Liver (tissue), 9 donors: ENCODE measurements around the gene EXOC6. TPM values are rescaled to one million over a fixed set of nuclear protein-coding genes. Genes with fewer than 3 reads are reported as not detected.

Source experiments
- DNase-seq: peaks from one replicate; pipeline ENCODE4 v3.0.0-alpha.2; 2017; ENCODE audit warnings: low spot score
- H3K27ac ChIP-seq, 2 donors: one replicate each; pipeline ENCODE4 v1.7.0; 2013; ENCODE audit warnings: inconsistent platforms in 2 of 2, low read length in 2 of 2, control low read depth in 1 of 2, low read depth in 1 of 2, mild to moderate bottlenecking in 1 of 2
- H3K27me3 ChIP-seq, 4 donors: one replicate each; pipeline versions ENCODE4 v1.6.1 to v1.7.0; 2013; ENCODE audit warnings: low read length in 3 of 4, inconsistent platforms in 1 of 4, mild to moderate bottlenecking in 1 of 4, moderate library complexity in 1 of 4; ENCODE audit not compliant: control insufficient read depth in 4 of 4, insufficient read depth in 4 of 4
- H3K36me3 ChIP-seq, 4 donors: one replicate each; pipeline versions ENCODE4 v1.6.1 to v1.7.0; 2013; ENCODE audit warnings: low read length in 3 of 4, mild to moderate bottlenecking in 3 of 4, low read depth in 1 of 4, moderate library complexity in 1 of 4; ENCODE audit not compliant: control insufficient read depth in 4 of 4, insufficient read depth in 3 of 4
- H3K4me1 ChIP-seq, 4 donors: one replicate each; pipeline versions ENCODE4 v1.6.1 to v1.7.0; 2013; ENCODE audit warnings: low read length in 3 of 4, mild to moderate bottlenecking in 3 of 4, moderate library complexity in 1 of 4; ENCODE audit not compliant: control insufficient read depth in 4 of 4, insufficient read depth in 4 of 4
- H3K4me3 ChIP-seq, 3 donors: one replicate each; pipeline versions ENCODE4 v1.6.1 to v1.7.0; 2013; ENCODE audit warnings: low read length in 3 of 3, control low read depth in 1 of 3, low read depth in 1 of 3, mild to moderate bottlenecking in 1 of 3
- H3K9ac ChIP-seq, 2 donors: one replicate each; pipeline ENCODE4 v1.7.0; 2013; ENCODE audit warnings: low read length in 2 of 2, mild to moderate bottlenecking in 2 of 2, moderate library complexity in 2 of 2, control low read depth in 1 of 2, low read depth in 1 of 2
- H3K9me3 ChIP-seq, 4 donors: one replicate each; pipeline versions ENCODE4 v1.6.1 to v1.7.0; 2013; ENCODE audit warnings: low read length in 3 of 4; ENCODE audit not compliant: control insufficient read depth in 4 of 4
- EGR1 ChIP-seq, 2 donors: IDR thresholded peaks; 2 replicates each; pipeline ENCODE4 v1.6.1; 2016 to 2018; ENCODE audit warnings: antibody characterized with exemption in 2 of 2, low read depth in 2 of 2
- FOXA1 ChIP-seq: IDR thresholded peaks from 2 replicates; pipeline ENCODE4 v1.6.1; 2016; ENCODE audit warnings: antibody characterized with exemption
- FOXA2 ChIP-seq: IDR thresholded peaks from 2 replicates; pipeline ENCODE4 v1.6.1; 2016; ENCODE audit warnings: antibody characterized with exemption
- GABPA ChIP-seq, 2 donors: IDR thresholded peaks in 1 of 2; conservative IDR thresholded peaks in 1 of 2; 2 replicates each; pipeline ENCODE4 v1.6.1; 2016; ENCODE audit warnings: antibody characterized with exemption in 2 of 2, mild to moderate bottlenecking in 1 of 2, moderate library complexity in 1 of 2
- HNF4A ChIP-seq, 2 donors: conservative IDR thresholded peaks; 2 replicates each; pipeline ENCODE4 v1.6.1; 2016; ENCODE audit warnings: antibody characterized with exemption in 2 of 2, mild to moderate bottlenecking in 2 of 2
- HNF4G ChIP-seq: IDR thresholded peaks from 2 replicates; pipeline ENCODE4 v1.6.1; 2016; ENCODE audit warnings: antibody characterized with exemption
- JUND ChIP-seq, 2 donors: IDR thresholded peaks; 2 replicates each; pipeline ENCODE4 v1.6.1; 2016; ENCODE audit warnings: antibody characterized with exemption in 2 of 2
- MAX ChIP-seq: IDR thresholded peaks from 2 replicates; pipeline ENCODE4 v1.6.1; 2016; ENCODE audit warnings: antibody characterized with exemption
- NR2F2 ChIP-seq: IDR thresholded peaks from 2 replicates; pipeline ENCODE4 v1.6.1; 2016; ENCODE audit warnings: antibody characterized with exemption
- RAD21 ChIP-seq, 2 donors: IDR thresholded peaks; 2 replicates each; pipeline ENCODE4 v1.6.1; 2016; ENCODE audit warnings: antibody characterized with exemption in 2 of 2, mild to moderate bottlenecking in 2 of 2
- RXRA ChIP-seq, 2 donors: IDR thresholded peaks; 2 replicates each; pipeline ENCODE4 v1.6.1; 2017 to 2018; ENCODE audit warnings: antibody characterized with exemption in 2 of 2, mild to moderate bottlenecking in 1 of 2
- SP1 ChIP-seq: IDR thresholded peaks from 2 replicates; pipeline ENCODE4 v1.6.1; 2018; ENCODE audit warnings: antibody characterized with exemption, mild to moderate bottlenecking
- TAF1 ChIP-seq: conservative IDR thresholded peaks from 2 replicates; pipeline ENCODE4 v1.6.1; 2016; ENCODE audit warnings: antibody characterized with exemption, mild to moderate bottlenecking
- YY1 ChIP-seq: IDR thresholded peaks from 2 replicates; pipeline ENCODE4 v1.6.1; 2016; ENCODE audit warnings: antibody characterized with exemption, mild to moderate bottlenecking
- WGBS: extraction: QIAGEN DNeasy Blood & Tissue Kit; methylation state at CpG from one replicate; pipeline ENCODE4 v1.1.7; 2013; 5-methylcytosine and 5-hydroxymethylcytosine counted together
- polyA plus RNA-seq, 2 donors: library from polyadenylated mRNA; stranded (reverse) in 1 of 2; unstranded in 1 of 2; fragments of 200-250 nt in 1 of 2; fragments of >200 nt in 1 of 2; fragmentation: Nextera tagmentation in 1 of 2; extraction: Ambion mirVana in 1 of 2; gene quantifications; one replicate each; pipeline versions ENCODE4 v1.2.1 to v1.2.3, GENCODE V29; 2013 to 2015
- total RNA-seq, 2 donors: library from RNA; depleted of rRNA; stranded (reverse); fragments of >200 nt; gene quantifications; one replicate each; pipeline ENCODE4 v1.2.3, GENCODE V29; 2014
- TF ChIP-seq, protein P1 (sequence below): IDR thresholded peaks from 2 replicates; pipeline ENCODE4 v1.6.1; 2016; ENCODE audit warnings: antibody characterized with exemption
- TF ChIP-seq, protein P2 (sequence below): fragments of 150-350 bp; IDR thresholded peaks from 2 replicates; pipeline ENCODE4 v1.5.1; 2017; ENCODE audit warnings: improper control_type of control experiment, low read depth, low read length; ENCODE audit not compliant: missing input control
- TF ChIP-seq, protein P3 (sequence below): IDR thresholded peaks from 2 replicates; pipeline ENCODE4 v1.6.1; 2016; ENCODE audit warnings: antibody characterized with exemption
- TF ChIP-seq, protein P4 (sequence below): IDR thresholded peaks from 2 replicates; pipeline ENCODE4 v1.6.1; 2016; ENCODE audit warnings: antibody characterized with exemption, mild to moderate bottlenecking
- donor health status: healthy.
- donor health status: healthy.
- donor health status: healthy.
- donor health status: healthy.
- donor health status: healthy.

The EXOC6 gene
- total and polyA plus RNA-seq, 4 donors: 6.5 to 35.4 (median 8.4) TPM

- 48% methylated on average over 5 of the region's 5 CpGs for WGBS
- H3K9me3 ChIP-seq: no peaks in the 10 kb centered on the region
- peaks cover 2 to 12% (median 4%) of the 10 kb centered on the region in 4 donors for H3K4me1 ChIP-seq
- H3K27me3 ChIP-seq: no peaks in the 10 kb centered on the region
- H3K4me3 ChIP-seq: no peak overlapping the region
- TF ChIP-seq FOXA1 (peak; percentile 90), YY1 (peak; percentile 45), EGR1 (IDR thresholded peaks at IDR 0.05; ENCODE audit: low read depth in 2 of 2) (no peak), NR2F2 (peak; percentile 91), GABPA (IDR thresholded peaks at IDR 0.05 in 1 of 2, conservative IDR thresholded peaks at IDR 0.05 in 1 of 2) (no peak), JUND (IDR thresholded peaks at IDR 0.05) (peak; percentile 96 to 98), TAF1 (no peak), HNF4G (peak; percentile 70), RXRA (IDR thresholded peaks at IDR 0.05) (peak; percentile 85 to 96), MAX (peak; percentile 47), SP1 (peak; percentile 74), FOXA2 (peak; percentile 93), HNF4A (conservative IDR thresholded peaks at IDR 0.05) (peak; percentile 84 to 90), RAD21 (IDR thresholded peaks at IDR 0.05) (peak in 1 of 2 donors; percentile 38)
- TF ChIP-seq, protein P1, sequence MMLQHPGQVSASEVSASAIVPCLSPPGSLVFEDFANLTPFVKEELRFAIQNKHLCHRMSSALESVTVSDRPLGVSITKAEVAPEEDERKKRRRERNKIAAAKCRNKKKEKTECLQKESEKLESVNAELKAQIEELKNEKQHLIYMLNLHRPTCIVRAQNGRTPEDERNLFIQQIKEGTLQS: peak; percentile 85
- TF ChIP-seq, protein P2, sequence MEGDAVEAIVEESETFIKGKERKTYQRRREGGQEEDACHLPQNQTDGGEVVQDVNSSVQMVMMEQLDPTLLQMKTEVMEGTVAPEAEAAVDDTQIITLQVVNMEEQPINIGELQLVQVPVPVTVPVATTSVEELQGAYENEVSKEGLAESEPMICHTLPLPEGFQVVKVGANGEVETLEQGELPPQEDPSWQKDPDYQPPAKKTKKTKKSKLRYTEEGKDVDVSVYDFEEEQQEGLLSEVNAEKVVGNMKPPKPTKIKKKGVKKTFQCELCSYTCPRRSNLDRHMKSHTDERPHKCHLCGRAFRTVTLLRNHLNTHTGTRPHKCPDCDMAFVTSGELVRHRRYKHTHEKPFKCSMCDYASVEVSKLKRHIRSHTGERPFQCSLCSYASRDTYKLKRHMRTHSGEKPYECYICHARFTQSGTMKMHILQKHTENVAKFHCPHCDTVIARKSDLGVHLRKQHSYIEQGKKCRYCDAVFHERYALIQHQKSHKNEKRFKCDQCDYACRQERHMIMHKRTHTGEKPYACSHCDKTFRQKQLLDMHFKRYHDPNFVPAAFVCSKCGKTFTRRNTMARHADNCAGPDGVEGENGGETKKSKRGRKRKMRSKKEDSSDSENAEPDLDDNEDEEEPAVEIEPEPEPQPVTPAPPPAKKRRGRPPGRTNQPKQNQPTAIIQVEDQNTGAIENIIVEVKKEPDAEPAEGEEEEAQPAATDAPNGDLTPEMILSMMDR: no peak
- TF ChIP-seq, protein P3, sequence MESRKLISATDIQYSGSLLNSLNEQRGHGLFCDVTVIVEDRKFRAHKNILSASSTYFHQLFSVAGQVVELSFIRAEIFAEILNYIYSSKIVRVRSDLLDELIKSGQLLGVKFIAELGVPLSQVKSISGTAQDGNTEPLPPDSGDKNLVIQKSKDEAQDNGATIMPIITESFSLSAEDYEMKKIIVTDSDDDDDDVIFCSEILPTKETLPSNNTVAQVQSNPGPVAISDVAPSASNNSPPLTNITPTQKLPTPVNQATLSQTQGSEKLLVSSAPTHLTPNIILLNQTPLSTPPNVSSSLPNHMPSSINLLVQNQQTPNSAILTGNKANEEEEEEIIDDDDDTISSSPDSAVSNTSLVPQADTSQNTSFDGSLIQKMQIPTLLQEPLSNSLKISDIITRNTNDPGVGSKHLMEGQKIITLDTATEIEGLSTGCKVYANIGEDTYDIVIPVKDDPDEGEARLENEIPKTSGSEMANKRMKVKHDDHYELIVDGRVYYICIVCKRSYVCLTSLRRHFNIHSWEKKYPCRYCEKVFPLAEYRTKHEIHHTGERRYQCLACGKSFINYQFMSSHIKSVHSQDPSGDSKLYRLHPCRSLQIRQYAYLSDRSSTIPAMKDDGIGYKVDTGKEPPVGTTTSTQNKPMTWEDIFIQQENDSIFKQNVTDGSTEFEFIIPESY: no peak
- TF ChIP-seq, protein P4, sequence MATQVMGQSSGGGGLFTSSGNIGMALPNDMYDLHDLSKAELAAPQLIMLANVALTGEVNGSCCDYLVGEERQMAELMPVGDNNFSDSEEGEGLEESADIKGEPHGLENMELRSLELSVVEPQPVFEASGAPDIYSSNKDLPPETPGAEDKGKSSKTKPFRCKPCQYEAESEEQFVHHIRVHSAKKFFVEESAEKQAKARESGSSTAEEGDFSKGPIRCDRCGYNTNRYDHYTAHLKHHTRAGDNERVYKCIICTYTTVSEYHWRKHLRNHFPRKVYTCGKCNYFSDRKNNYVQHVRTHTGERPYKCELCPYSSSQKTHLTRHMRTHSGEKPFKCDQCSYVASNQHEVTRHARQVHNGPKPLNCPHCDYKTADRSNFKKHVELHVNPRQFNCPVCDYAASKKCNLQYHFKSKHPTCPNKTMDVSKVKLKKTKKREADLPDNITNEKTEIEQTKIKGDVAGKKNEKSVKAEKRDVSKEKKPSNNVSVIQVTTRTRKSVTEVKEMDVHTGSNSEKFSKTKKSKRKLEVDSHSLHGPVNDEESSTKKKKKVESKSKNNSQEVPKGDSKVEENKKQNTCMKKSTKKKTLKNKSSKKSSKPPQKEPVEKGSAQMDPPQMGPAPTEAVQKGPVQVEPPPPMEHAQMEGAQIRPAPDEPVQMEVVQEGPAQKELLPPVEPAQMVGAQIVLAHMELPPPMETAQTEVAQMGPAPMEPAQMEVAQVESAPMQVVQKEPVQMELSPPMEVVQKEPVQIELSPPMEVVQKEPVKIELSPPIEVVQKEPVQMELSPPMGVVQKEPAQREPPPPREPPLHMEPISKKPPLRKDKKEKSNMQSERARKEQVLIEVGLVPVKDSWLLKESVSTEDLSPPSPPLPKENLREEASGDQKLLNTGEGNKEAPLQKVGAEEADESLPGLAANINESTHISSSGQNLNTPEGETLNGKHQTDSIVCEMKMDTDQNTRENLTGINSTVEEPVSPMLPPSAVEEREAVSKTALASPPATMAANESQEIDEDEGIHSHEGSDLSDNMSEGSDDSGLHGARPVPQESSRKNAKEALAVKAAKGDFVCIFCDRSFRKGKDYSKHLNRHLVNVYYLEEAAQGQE: peak; percentile 71
- no peak overlapping the region for H3K9ac ChIP-seq
- no peaks in the 10 kb centered on the region for H3K36me3 ChIP-seq
- peak; percentile 47 for DNase-seq
- peak overlapping the region; percentile 5 to 55 for H3K27ac ChIP-seq
Measured at GRCh38 chr10:92891885-92892690, 43.8 kb downstream of the EXOC6 start.
